ENCODE measurements around the gene MTFP1.
A peak's percentile ranks its signal among the peaks of the same experiment; 100 is the strongest.

MTFP1 gene

DNA sequence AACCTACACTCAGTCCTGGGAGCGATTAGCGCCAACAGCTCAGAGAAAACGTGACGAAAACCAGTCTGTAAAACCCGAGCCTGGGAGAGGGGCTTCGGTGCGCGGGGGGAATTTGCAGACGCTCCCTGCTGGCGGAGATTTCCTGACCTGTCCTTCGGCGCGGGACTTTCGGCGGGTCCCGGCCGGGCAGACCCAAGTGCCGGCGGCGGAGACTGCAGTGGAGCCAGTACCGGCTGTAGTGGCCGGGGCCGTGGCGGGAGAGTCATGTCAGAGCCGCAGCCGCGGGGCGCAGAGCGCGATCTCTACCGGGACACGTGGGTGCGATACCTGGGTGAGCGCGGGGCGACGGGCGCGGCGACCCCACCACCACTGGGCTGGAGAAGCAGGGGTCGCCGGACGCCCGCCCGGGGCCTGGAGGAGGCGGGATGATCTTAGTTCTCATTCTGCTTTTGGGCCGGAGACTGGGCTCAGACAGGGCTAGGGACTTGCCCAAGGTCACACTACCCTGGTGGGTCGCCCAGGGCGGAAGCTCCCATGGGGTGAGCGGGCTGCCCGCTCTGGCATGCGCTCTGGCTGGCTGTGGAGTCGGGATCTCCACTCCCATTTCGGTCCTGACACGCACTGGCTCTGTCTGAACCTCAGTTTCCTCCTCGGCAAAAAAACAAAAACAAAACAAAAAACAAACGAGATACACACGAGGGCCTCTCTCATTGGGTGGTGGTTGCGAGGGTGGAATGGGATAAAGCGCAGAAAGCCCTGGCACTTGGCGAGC lies at the start of gene MTFP1:
TSS of gene MTFP1 (plus strand) at position 153 of the 772 bp plus-strand sequence. CDS start at position 265, 112 bp downstream.
- POLR2A ChIA-PET, result interaction anchor here (1.0 to 5.9 kb wide), 6 partner anchors 11 to 147 kb away, joined by 3 to 85 read pairs (median 7); partner anchors contain the start of gene SEC14L2
- TF ChIP-seq L3MBTL2 (conservative IDR thresholded peaks at IDR 0.05) (peak; percentile 88), FOXA1 (IDR thresholded peaks at IDR 0.05) (no peak)
- CTCF ChIA-PET, result interaction anchor here (0.9 kb wide), 1 partner anchor 320 kb away, joined by 3 read pairs; no protein-coding TSS in a partner anchor
- DNase-seq (ENCODE audit: extremely low spot score), result peak; percentile 76

DNA sequence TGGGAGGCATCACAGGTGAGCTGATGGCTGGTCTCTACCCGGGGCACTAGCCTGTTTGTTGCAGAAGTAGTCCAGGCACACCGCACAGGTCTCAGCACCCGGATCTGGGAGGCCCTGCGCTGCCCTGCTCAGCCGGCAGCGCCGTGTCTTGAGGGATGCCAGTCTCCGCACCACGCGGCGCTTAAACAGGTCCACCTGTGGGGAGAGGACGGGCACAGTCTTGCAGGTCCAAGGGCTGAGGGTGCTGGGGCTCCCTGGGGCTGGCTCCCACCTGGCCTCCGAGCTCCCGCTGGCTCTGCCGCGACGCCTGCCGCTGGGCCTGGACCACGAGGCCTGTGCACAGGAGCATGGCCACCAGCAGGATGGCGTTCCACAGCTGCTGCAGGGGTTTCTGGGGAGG lies 45.6 kb upstream of the MTFP1 start:
- ChIA-PET CTCF (no interaction called here), POLR2A (no interaction called here)
- DNase-seq (ENCODE audit: extremely low spot score), result no peak
- TF ChIP-seq TARDBP (IDR thresholded peaks at IDR 0.05), result no peak
- TF ChIP-seq FOXK2 (IDR thresholded peaks at IDR 0.05), result no peak
- no peak for TF ChIP-seq ZNF384 (IDR thresholded peaks at IDR 0.05)
- TF ChIP-seq NFRKB (IDR thresholded peaks at IDR 0.05), result no peak
- TF ChIP-seq PKNOX1 (IDR thresholded peaks at IDR 0.05), result no peak
- no peak for TF ChIP-seq FOXM1 (IDR thresholded peaks at IDR 0.05; ENCODE audit: borderline replicate concordance)
- no peak for TF ChIP-seq HDGF (IDR thresholded peaks at IDR 0.05; ENCODE audit: borderline replicate concordance)
- no peak for TF ChIP-seq ARNT (IDR thresholded peaks at IDR 0.05)

DNA sequence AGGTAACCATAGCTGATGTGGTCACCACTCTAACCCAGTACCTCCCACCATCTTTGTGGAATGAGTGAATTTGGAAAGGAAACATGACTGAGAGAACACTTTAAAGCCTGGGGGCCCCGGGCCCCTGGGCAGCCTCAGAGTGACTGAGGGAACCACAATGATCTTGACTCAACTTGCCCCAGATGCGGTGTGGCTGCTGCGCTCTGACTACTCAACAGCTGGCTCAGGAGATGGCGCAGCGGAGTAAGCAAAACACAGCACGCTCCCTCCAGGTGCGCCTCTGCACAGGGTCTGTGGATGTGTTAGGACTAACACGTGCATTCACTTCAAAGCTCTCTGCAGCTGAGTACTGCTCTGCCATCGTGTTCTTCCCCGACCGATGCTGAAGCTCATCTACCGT lies 44.3 kb upstream of the MTFP1 start:
- ChIA-PET POLR2A (interaction anchor here (0.9 to 2.4 kb wide), 3 partner anchors 13 to 42 kb away, joined by 4 to 11 read pairs (median 5); partner anchors contain the start of genes CCDC157 and SF3A1), CTCF (interaction anchor here (1.0 to 1.9 kb wide), 3 partner anchors 93 to 118 kb away, joined by 3 to 8 read pairs (median 5); no protein-coding TSS in a partner anchor)
- TF ChIP-seq ELF4 (IDR thresholded peaks at IDR 0.05) (no peak), HDGF (IDR thresholded peaks at IDR 0.05; ENCODE audit: borderline replicate concordance) (no peak), PKNOX1 (IDR thresholded peaks at IDR 0.05) (no peak), NFRKB (IDR thresholded peaks at IDR 0.05) (no peak), ARNT (IDR thresholded peaks at IDR 0.05) (no peak), BHLHE40 (IDR thresholded peaks at IDR 0.05; ENCODE audit: borderline replicate concordance) (no peak), SUZ12 (IDR thresholded peaks at IDR 0.05) (no peak), L3MBTL2 (conservative IDR thresholded peaks at IDR 0.05) (no peak), TARDBP (IDR thresholded peaks at IDR 0.05) (no peak)
- DNase-seq (ENCODE audit: extremely low spot score), result no peak

DNA sequence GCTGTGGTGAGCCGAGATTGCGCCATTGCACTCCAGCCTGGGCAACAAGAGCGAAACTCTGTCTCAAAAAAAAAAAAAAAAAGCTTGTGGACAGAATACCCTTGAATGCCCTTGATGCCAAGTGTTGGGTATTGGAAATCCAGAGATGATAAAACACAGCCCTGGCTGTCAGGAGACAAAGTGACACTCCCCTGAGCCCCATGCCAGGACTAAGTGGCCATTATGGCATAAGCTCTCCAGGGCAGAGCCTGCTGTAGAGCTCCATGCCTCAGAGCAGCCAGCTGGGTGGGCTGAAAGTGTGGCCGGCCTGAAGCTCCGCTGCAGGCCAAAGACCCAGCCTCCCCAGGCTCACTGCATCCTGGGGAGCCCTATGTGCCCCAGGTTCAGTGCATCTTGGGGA lies 43.2 kb upstream of the MTFP1 start:
- no peak for DNase-seq (ENCODE audit: extremely low spot score)
- POLR2A ChIA-PET, result interaction anchor here (1.0 to 2.4 kb wide), 2 partner anchors 14 to 26 kb away, joined by 3 to 11 read pairs; partner anchors contain the start of genes CCDC157 and SF3A1
- CTCF ChIA-PET, result interaction anchor here (1.5 to 1.9 kb wide), 2 partner anchors 94 to 119 kb away, joined by 3 to 8 read pairs; no protein-coding TSS in a partner anchor
- TF ChIP-seq PKNOX1 (IDR thresholded peaks at IDR 0.05) (no peak), BHLHE40 (IDR thresholded peaks at IDR 0.05; ENCODE audit: borderline replicate concordance) (no peak), SP1 (IDR thresholded peaks at IDR 0.05) (no peak), LEF1 (IDR thresholded peaks at IDR 0.05; ENCODE audit: borderline replicate concordance) (no peak), SUZ12 (IDR thresholded peaks at IDR 0.05) (no peak), NFRKB (IDR thresholded peaks at IDR 0.05) (no peak), CTBP1 (IDR thresholded peaks at IDR 0.05; ENCODE audit: borderline replicate concordance) (no peak), L3MBTL2 (conservative IDR thresholded peaks at IDR 0.05) (no peak), ELF4 (IDR thresholded peaks at IDR 0.05) (no peak), ARNT (IDR thresholded peaks at IDR 0.05) (no peak), FOXK2 (IDR thresholded peaks at IDR 0.05) (no peak), FOXA1 (IDR thresholded peaks at IDR 0.05) (no peak), HDGF (IDR thresholded peaks at IDR 0.05; ENCODE audit: borderline replicate concordance) (no peak), FOXM1 (IDR thresholded peaks at IDR 0.05; ENCODE audit: borderline replicate concordance) (no peak), ZNF384 (IDR thresholded peaks at IDR 0.05) (no peak), TARDBP (IDR thresholded peaks at IDR 0.05) (no peak)

DNA sequence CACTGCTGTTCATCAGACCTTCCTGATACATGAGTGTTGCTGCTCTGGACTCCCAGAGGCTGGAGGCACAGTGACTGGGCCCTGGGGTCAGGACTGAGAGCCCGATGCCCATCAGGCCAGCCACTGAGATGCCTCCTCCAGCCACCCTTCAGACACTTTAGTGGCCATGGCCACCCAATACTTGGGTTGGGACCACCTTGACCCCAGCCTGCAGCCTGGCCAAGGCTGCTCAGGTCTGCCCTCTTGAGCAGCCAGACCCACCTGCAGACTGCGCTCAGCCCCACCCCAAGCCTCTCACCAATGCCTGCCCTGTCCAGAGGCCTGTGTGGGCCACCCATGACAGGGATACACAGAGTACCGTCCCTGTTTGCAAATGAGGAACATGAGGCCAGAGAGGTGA lies 42.5 kb upstream of the MTFP1 start:
- TF ChIP-seq CTBP1 (IDR thresholded peaks at IDR 0.05; ENCODE audit: borderline replicate concordance) (no peak), ARNT (IDR thresholded peaks at IDR 0.05) (no peak), ZNF384 (IDR thresholded peaks at IDR 0.05) (no peak), SP1 (IDR thresholded peaks at IDR 0.05) (no peak), SUZ12 (IDR thresholded peaks at IDR 0.05) (no peak), HDGF (IDR thresholded peaks at IDR 0.05; ENCODE audit: borderline replicate concordance) (no peak), FOXK2 (IDR thresholded peaks at IDR 0.05) (no peak), BHLHE40 (IDR thresholded peaks at IDR 0.05; ENCODE audit: borderline replicate concordance) (no peak), FOXM1 (IDR thresholded peaks at IDR 0.05; ENCODE audit: borderline replicate concordance) (no peak), L3MBTL2 (conservative IDR thresholded peaks at IDR 0.05) (no peak), TARDBP (IDR thresholded peaks at IDR 0.05) (no peak), FOXA1 (IDR thresholded peaks at IDR 0.05) (no peak), LEF1 (IDR thresholded peaks at IDR 0.05; ENCODE audit: borderline replicate concordance) (no peak), NFRKB (IDR thresholded peaks at IDR 0.05) (no peak), PKNOX1 (IDR thresholded peaks at IDR 0.05) (no peak), ELF4 (IDR thresholded peaks at IDR 0.05) (no peak)
- CTCF ChIA-PET, result interaction anchor here (1.9 kb wide), 1 partner anchor 95 kb away, joined by 8 read pairs; no protein-coding TSS in a partner anchor
- POLR2A ChIA-PET, result interaction anchor here (1.0 to 2.4 kb wide), 2 partner anchors 15 to 27 kb away, joined by 3 to 11 read pairs; partner anchors contain the start of genes CCDC157 and SF3A1
- DNase-seq (ENCODE audit: extremely low spot score), result no peak

Measured in HEK293T (cell line).